B cell (primary cell): ENCODE measurements around the gene PTPRN2. TPM values are rescaled to one million over a fixed set of nuclear protein-coding genes. Genes with fewer than 3 reads are reported as not detected.

Experiments
- ATAC-seq: fragments of 200-7000 bp; cut with Tn5 transposase; one replicate; pipeline ENCODE4 v1.10.0; 2021; ENCODE audit warnings: low read depth, mild to moderate bottlenecking, moderate number of reproducible peaks, moderate library complexity
- CTCF ChIA-PET: fragments of 350-600 bp; sonication (Branson Sonifier 250); formaldehyde crosslinking; loops from one replicate; lab custom pipeline; 2021; ENCODE audit warnings: antibody characterized with exemption, inconsistent platforms; lab: Charles Lee
- POLR2A ChIA-PET: fragments of 350-600 bp; sonication (Branson Sonifier 250); formaldehyde crosslinking; loops from one replicate; lab custom pipeline; 2021; ENCODE audit warnings: antibody characterized with exemption; lab: Charles Lee
- DNase-seq: peaks from one replicate; pipeline ENCODE4 v3.0.0; 2013
- H2AFZ ChIP-seq: 2 replicates; pipeline ENCODE4 v1.6.1; 2012; ENCODE audit warnings: mild to moderate bottlenecking, low read depth, low read length; ENCODE audit not compliant: insufficient read depth, poor library complexity, severe bottlenecking
- H3K27ac ChIP-seq, 2 donors: 1 replicate in 1 of 2; 2 replicates in 1 of 2; pipeline ENCODE4 v1.5.1; 2012 to 2013; ENCODE audit warnings: low read length in 2 of 2, mild to moderate bottlenecking in 2 of 2, moderate library complexity in 1 of 2
- H3K27me3 ChIP-seq, 4 experiments: fragments of 200-600 bp in 1 of 4; sonication (generic) in 1 of 4; replicated peaks in 1 of 4; 1 replicate in 2 of 4; 2 replicates in 2 of 4; pipeline versions ENCODE4 v1.6.1 to v1.7.0; 2013 to 2016; ENCODE audit warnings: low read length in 3 of 4, mild to moderate bottlenecking in 2 of 4, mixed read lengths in 1 of 4, moderate library complexity in 1 of 4; ENCODE audit not compliant: insufficient read depth in 4 of 4, control insufficient read depth in 3 of 4; ENCODE audit errors: control extremely low read depth in 1 of 4
- H3K36me3 ChIP-seq, 2 experiments: replicated peaks in 1 of 2; 1 replicate in 1 of 2; 2 replicates in 1 of 2; pipeline versions ENCODE4 v1.6.1 to v1.7.1; 2013; ENCODE audit warnings: low read length in 1 of 2; ENCODE audit not compliant: insufficient read depth in 2 of 2, control insufficient read depth in 1 of 2; ENCODE audit errors: control extremely low read depth in 1 of 2, extremely low read depth in 1 of 2
- H3K4me1 ChIP-seq, 2 donors: fragments of 200-600 bp in 1 of 2; sonication (generic) in 1 of 2; 1 replicate in 1 of 2; 2 replicates in 1 of 2; pipeline versions ENCODE4 v1.5.1 to v1.6.1; 2013 to 2017; ENCODE audit warnings: low read length in 2 of 2; ENCODE audit not compliant: control insufficient read depth in 2 of 2, insufficient read depth in 2 of 2
- H3K4me2 ChIP-seq: replicated peaks from 2 replicates; pipeline ENCODE3; 2012; ENCODE audit warnings: mild to moderate bottlenecking, low read depth, low read length; ENCODE audit not compliant: poor library complexity, severe bottlenecking
- H3K4me3 ChIP-seq, 5 experiments: fragments of 200-600 bp in 1 of 5; sonication (generic) in 1 of 5; 1 replicate in 3 of 5; 2 replicates in 2 of 5; pipeline versions ENCODE4 v1.5.1 to v1.7.0; 2011 to 2016; ENCODE audit warnings: low read length in 4 of 5, mild to moderate bottlenecking in 4 of 5, low read depth in 2 of 5, control low read depth in 1 of 5, moderate library complexity in 1 of 5; ENCODE audit not compliant: insufficient read depth in 1 of 5; ENCODE audit errors: control extremely low read depth in 1 of 5, extremely low read depth in 1 of 5
- H3K79me2 ChIP-seq: fragments of 200-600 bp; sonication (generic); one replicate; pipeline ENCODE4 v1.6.0; 2016; ENCODE audit warnings: low read length; ENCODE audit not compliant: control insufficient read depth, insufficient read depth
- H3K9ac ChIP-seq: fragments of 200-600 bp; sonication (generic); 2 replicates; pipeline ENCODE4 v1.6.1; 2017; ENCODE audit warnings: mild to moderate bottlenecking, low read length, moderate library complexity
- H3K9me3 ChIP-seq, 3 donors: one replicate each; pipeline versions ENCODE4 v1.6.1 to v1.7.1; 2013; ENCODE audit warnings: low read length in 2 of 3; ENCODE audit not compliant: control insufficient read depth in 2 of 3, insufficient read depth in 1 of 3; ENCODE audit errors: control extremely low read depth in 1 of 3
- H4K20me1 ChIP-seq: 2 replicates; pipeline ENCODE4 v1.6.0; 2012; ENCODE audit warnings: mild to moderate bottlenecking, low read length; ENCODE audit not compliant: insufficient read depth, control insufficient read depth, poor library complexity, severe bottlenecking
- H3K27ac Mint-ChIP-seq: one replicate; pipeline ENCODE4 v1.8.0; 2021; ENCODE audit warnings: mixed read lengths
- H3K27me3 Mint-ChIP-seq: one replicate; pipeline ENCODE4 v1.8.0; 2021; ENCODE audit warnings: mixed read lengths
- H3K4me1 Mint-ChIP-seq: one replicate; pipeline ENCODE4 v1.8.0; 2021; ENCODE audit warnings: mixed read lengths
- H3K4me3 Mint-ChIP-seq: one replicate; pipeline ENCODE4 v1.8.0; 2021; ENCODE audit warnings: mixed read lengths
- H3K9me3 Mint-ChIP-seq: one replicate; pipeline ENCODE4 v1.8.0; 2022; ENCODE audit warnings: mixed read lengths; ENCODE audit not compliant: insufficient read depth
- CTCF ChIP-seq: fragments of 200-600 bp; IDR thresholded peaks from one replicate; pipeline ENCODE4 v1.8.0; 2022; ENCODE audit warnings: antibody characterized with exemption, mild to moderate bottlenecking
- EZH2 ChIP-seq: IDR thresholded peaks from 2 replicates; pipeline ENCODE4 v1.6.1; 2012; ENCODE audit warnings: borderline replicate concordance, low read depth, mild to moderate bottlenecking, moderate library complexity, low read length; ENCODE audit not compliant: insufficient read depth, poor library complexity, severe bottlenecking
- WGBS: methylation state at CpG from one replicate; pipeline ENCODE4 v1.1.5; 2013; ENCODE audit warnings: missing lambda C conversion rate; ENCODE audit not compliant: insufficient coverage; 5-methylcytosine and 5-hydroxymethylcytosine counted together
- intact Hi-C: fragments of 100-400 bp; cut with micrococcal nuclease; formaldehyde crosslinking; loops from one replicate; pipeline ENCODE4 v1.10.0; 2022
- polyA plus RNA-seq: library from polyadenylated mRNA; depleted of rRNA; stranded (reverse); fragments of >200 nt; gene quantifications from 2 replicates; pipeline ENCODE4 v1.2.3, GENCODE V29; 2012
- total RNA-seq, 2 donors: library from RNA; stranded (reverse); fragments of 120-200 nt in 1 of 2; gene quantifications; 1 replicate in 1 of 2; 2 replicates in 1 of 2; pipeline versions ENCODE4 v1.2.3 to v1.2.4, GENCODE V29; 2013 to 2022

Gene PTPRN2
- total and polyA plus RNA-seq, 2 donors (not counting 1 experiment from before 2014, with no cell fraction given) = 2.0 to 5.0 TPM

GRCh38 chr7:158403013-158403821 is 184.4 kb downstream of the PTPRN2 start:
- Mint-ChIP-seq H3K27me3 (no peaks in the 10 kb centered on the region), H3K4me3 (no peak overlapping the region), H3K9me3 (peaks cover 5% of the 10 kb centered on the region), H3K27ac (no peak overlapping the region), H3K4me1 (no peaks in the 10 kb centered on the region)
- Histone ChIP-seq H3K4me1 (no peaks in the 10 kb centered on the region), H3K4me2 (no peak overlapping the region), H3K27ac (no peak overlapping the region), H4K20me1 (no peaks in the 10 kb centered on the region), H2AFZ (no peak overlapping the region), H3K4me3 (no peak overlapping the region), H3K79me2 (no peaks in the 10 kb centered on the region), H3K27me3 (no peaks in the 10 kb centered on the region), H3K9me3 (peaks cover 0 to 32% (median 0%) of the 10 kb centered on the region in 3 donors), H3K36me3 (no peaks in the 10 kb centered on the region), H3K9ac (no peak overlapping the region)
- ChIA-PET CTCF (no interaction called here), POLR2A (no interaction called here)
- WGBS = 76% methylated on average over 18 of the region's 21 CpGs
- no peak for TF ChIP-seq EZH2
- no peak for ATAC-seq
- DNase-seq = no peak
- intact Hi-C loops = no loop called here

GRCh38 chr7:158402471-158402870 is 185.2 kb downstream of the PTPRN2 start:
- no peak overlapping the region for H3K27ac ChIP-seq
- no peaks in the 10 kb centered on the region for H3K79me2 ChIP-seq
- no peak overlapping the region for H3K9ac ChIP-seq
- H4K20me1 ChIP-seq = no peaks in the 10 kb centered on the region
- TF ChIP-seq EZH2 = no peak
- TF ChIP-seq CTCF = no peak
- no peaks in the 10 kb centered on the region for H3K27me3 ChIP-seq
- CTCF ChIA-PET = no interaction called here
- Mint-ChIP-seq H3K27ac (no peak overlapping the region), H3K4me1 (no peaks in the 10 kb centered on the region), H3K9me3 (peaks cover 5% of the 10 kb centered on the region), H3K27me3 (no peaks in the 10 kb centered on the region), H3K4me3 (no peak overlapping the region)
- DNase-seq (no peak), ATAC-seq (no peak)
- H3K9me3 ChIP-seq = peaks cover 0 to 35% (median 0%) of the 10 kb centered on the region in 3 donors
- H3K4me2 ChIP-seq = no peak overlapping the region
- no peak overlapping the region for H3K4me3 ChIP-seq
- WGBS = 74% methylated on average over 11 of the region's 11 CpGs
- no peaks in the 10 kb centered on the region for H3K4me1 ChIP-seq
- no peaks in the 10 kb centered on the region for H3K36me3 ChIP-seq
- intact Hi-C loops = no loop called here
- POLR2A ChIA-PET = no interaction called here
- H2AFZ ChIP-seq = no peak overlapping the region
